ENCODE measurements around the gene CCDC18.
"Not testable (repeated sequence)": the region's sequence is repeated elsewhere in the genome, so short reads cannot be mapped to it uniquely, and the experiment has no call there.

Gene CCDC18

DNA sequence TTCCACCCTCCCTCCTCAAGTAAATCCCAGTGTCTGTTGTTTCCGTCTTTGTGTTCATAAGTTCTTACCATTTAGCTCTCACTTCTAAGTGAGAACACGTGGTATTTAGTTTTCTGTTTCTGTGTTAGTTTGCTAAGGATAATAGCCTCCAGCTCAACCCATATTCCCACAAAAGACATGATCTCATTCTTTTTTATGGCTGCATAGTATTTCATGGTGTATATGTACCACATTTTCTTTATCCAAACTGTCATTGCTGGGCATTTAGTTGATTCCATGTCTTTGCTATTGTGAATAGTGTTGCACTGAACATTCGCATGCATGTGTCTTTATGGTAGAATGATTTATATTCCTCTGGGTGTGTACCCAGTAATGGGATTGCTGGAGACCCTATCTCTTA is 5.9 kb upstream of the CCDC18 start:
- not testable (repeated sequence) for DNase-seq (ENCODE audit: low read depth in 3 of 3, low spot score in 1 of 3)

DNA sequence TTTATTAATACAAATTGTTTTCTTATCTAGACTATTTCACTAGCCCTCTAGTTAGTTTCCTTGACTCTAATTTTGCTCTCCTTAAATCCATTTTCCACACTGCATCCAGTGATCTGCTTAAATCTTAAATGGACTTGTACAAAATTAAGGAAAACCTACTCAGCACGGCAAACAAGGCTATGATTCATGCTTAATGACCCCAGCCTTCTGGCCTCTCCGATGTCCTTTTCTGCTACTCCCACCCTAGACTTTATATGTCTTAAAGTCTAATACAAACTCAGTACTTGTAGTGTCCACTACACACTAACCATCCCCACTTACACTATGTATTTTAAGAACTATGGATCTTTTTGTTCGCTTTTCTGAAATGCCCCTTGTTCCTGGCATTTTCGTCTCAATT is 2.5 kb upstream of the CCDC18 start:
- no peak for DNase-seq (ENCODE audit: low read depth in 3 of 3, low spot score in 1 of 3)

DNA sequence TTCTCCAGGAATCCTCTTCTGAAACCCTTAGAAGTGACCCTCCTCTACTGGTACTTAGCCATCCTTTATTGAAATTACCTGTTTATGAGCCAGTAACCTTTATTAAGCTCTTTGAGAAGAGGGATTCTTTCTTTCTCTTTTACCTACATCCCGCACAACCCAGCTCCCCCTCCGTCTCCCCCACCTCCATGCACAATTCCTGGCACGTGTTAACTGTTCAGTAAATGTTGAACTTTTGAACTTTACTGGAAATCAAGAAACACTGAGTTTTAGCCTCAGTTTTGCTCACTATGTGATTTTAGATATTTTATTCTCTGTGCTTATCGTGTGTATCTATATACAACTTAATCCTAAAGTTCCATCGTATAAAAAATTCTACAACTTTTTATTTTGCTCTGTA is 2.1 kb upstream of the CCDC18 start:
- no peak for DNase-seq (ENCODE audit: low read depth in 3 of 3, low spot score in 1 of 3)

DNA sequence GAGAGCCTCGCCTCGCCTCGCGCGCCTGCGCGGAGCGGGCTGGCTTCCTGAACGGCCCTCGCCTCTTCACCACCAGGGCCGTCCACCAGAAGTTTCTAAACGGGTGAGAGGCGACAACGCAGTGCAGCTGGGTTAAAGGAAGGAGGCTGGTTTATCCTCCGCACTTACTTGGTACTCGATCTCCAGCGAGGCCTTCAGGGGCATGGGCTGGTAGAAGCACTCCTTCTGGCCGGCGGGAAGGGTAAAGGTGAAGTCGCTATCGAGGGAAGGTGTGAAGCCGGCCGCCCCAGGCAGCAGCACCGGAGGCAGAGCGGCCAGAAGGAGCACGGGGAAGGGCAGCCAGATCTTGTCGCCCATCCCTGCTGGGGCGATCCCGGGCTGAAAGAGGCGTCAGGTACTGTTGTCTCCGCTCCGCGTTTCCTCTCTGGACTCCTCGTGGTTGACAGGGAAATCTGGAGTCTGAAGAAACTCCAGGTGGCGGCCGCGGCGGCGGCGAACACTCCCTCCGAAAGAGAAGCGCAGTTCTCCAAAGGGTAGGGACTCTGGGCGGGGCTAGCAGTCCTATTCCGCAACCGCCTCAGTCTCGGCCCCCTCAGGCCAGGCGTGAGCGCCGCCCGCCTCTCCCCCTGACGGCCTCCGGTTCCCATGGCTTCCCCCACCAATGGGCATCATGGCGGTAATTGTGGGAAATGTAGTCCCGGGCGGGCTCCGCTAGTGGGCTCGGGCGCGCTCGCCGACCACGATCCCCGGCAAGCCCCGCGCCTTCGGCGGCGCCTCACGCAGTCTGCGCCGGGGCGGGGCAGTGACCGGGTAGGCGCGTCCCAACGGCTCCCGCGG is 420 bp upstream of the CCDC18 start, which contains the start of gene TMED5:
Gene TMED5 (minus strand): TSS at position 528 of the 837 bp plus-strand sequence. CDS start 171 bp downstream, at position 357.
- DNase-seq (ENCODE audit: low read depth in 3 of 3, low spot score in 1 of 3), result peak; percentile 80 to 88 (median 86)

DNA sequence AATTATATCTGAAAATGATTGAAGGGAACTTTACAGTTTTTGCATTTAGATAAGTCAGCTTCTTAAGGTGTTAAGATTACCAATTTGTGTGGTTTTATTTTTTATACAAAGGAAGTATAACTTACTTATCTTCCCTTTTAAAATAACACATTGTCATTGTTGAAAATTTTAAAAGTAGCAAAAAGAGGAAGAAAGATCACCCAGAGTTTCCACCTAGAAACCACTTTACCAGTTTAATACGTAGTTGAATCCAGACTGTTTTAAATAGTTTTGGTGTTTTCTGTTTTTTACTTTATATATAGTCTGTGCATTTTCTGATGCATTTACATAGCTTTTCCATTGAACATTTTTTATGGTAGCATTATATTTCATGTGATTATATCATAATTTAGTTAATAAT is 6.1 kb downstream of the CCDC18 start:
- DNase-seq (ENCODE audit: low read depth in 3 of 3, low spot score in 1 of 3), result no peak

DNA sequence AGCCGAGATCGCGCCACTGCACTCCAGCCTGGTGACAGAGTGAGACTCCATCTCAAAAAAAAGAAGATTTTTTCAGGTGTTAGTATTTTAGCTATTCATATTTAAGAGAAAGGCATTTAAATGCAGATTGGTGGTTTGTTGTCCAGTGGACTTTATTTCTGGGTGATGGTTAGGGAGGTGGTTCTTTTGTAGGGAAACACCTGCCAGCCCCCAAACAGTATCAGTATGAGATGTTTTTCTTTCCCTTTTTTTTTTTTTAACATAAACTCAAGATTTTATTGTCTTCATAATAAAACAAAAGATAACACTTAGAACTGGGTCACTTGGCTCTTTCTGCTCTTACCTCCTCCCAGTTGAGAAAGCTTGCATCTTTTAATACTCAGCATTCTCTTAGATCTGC is 9.9 kb downstream of the CCDC18 start:
- DNase-seq (ENCODE audit: low read depth in 3 of 3, low spot score in 1 of 3), result no peak

DNA sequence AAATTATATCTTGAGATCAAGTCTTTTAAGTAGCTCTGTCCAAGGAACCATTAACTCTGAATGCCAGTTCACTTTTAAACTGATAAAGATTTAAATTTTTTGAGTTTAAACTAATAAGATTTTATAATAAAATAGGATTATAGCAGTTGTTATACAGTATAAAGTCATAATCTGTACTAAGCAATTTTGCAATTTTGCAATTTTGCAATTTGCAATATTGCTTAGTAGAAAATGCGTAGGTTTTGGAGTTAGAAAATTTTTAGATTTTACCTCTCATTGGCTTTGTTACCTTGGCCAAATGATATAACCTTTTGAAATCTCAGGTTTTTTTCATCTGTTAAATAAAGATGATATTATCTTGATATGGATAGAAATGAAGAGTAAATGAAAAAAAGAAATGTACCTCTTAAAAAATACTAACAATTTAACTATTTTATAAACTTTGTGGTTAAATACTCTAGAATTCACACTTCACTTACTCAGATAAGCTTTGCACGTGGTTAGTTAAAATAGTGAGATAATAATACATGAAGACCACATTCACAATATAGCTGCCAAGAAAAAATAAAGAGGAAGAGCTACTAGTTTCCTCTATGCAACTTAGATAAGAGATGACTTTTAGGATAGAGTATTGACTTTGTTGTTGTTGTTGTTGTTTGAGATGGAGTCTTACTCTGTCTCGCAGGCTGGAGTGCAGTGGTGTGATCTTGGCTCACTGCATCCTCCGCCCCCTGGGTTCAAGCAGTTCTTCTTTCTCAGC is 13.9 kb downstream of the CCDC18 start:
- no peak for DNase-seq (ENCODE audit: low read depth in 3 of 3, low spot score in 1 of 3)

DNA sequence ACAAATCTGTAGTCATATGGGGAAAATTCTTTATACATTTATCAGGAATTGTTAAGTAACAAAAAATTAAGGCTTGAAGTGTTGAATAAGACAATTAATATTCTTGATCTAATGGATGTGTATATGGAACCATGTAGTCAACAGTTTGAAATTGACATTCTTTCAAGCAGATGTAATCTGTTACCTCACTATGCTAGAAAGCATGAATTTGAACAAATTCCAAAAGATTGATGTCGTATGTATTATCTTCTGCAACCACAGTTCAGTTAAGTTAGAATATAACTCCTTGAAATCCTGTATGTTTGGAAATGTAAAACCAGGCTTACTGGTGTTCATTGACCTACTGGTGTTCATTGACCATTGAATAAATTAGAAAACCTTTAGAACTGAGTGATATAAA is 16.1 kb downstream of the CCDC18 start:
- DNase-seq (ENCODE audit: low read depth in 3 of 3, low spot score in 1 of 3), result no peak

DNA sequence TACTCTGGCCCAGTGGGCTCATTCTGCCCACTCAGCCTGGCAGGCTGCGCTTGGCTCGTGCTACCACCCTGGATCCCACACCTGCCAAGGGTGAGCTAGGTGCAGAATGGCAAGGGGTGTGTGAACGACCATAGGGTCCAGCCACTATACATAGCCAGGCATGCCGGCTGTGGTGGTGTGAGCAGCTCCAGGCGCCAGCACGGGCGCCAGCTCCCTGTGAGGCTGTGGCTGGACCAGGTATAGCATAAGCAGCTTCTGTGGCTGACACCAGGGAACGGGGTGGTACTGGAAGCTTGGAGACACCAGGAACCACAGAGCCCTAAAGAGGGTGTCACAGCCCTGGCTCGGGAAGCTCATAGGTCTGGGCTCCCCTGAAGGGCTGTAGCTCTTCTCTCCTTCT is 18.6 kb downstream of the CCDC18 start:
- DNase-seq (ENCODE audit: low read depth in 3 of 3, low spot score in 1 of 3), result no peak

DNA sequence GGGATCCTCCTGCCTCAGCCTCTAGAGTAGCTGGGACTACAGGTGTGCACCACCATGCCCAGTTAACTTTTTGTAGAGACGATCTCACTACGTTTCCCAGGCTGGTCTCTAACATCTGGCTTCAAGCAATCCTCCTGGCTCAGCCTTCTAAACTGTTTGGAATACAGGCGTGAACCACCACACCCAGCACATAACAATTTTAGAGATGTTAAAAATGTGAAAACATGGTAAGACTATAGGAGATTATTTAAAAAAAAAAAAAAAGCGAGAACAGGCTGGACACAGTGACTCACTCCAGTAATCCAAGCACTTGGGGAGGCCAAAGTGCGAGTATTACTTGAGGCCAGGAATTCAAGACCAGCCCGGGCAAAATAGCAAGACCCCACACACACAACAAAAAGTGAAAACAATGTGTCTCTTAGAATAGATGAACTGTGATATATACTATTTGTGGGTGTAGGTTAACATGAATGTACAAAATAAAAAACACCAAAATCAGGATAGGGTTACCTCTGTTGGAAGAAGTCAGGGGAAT is 19.6 kb downstream of the CCDC18 start:
- DNase-seq (ENCODE audit: low read depth in 3 of 3, low spot score in 1 of 3), result no peak

DNA sequence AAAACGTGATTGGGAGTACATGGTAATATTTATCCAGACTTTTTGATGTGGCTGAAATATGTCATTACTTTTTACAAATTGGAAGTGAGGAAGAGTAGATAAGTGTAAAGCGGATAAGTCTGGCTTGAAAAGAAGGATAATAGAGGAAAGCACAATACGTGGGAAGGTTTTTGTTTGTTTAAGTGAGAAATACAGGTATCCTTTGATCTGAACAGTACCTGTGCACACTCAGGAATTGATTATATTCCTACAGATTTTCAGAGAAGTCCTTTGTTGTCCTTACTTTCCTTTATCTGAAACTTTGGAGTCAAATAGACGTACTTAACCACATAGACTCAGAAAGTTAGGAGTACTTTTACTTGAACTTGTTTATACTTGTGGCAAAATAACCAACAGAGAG is 20.2 kb downstream of the CCDC18 start:
- DNase-seq (ENCODE audit: low read depth in 3 of 3, low spot score in 1 of 3), result no peak

DNA sequence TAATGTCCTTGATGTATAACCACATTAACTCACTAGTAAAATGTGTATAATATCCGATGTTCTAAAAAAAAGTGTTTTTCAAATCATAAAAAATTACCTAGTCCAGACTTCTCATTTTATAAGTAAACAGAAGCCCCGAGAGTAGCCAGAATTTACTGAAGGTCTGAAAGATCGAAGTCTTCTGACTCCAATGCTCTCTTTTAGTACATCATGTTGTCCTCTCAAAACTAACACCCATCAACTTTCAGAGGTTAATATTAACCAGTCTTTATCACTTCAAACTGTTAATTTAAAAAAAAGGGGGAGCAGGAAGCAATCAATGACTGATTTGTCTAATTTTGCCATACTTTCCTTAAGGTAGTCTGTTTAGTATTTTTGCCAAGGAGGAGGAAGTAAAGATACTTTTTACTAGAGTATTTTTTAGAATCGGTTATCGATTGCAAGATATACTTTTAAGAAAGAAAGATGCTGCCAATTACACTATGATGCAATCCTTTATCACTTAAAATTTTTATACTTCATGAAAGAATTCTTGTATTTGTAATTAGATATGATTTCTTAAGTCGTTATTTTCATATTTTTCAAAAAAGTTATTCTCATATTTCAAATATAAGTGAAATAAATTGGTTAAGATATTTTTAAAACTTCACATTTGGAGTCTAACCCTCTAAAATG is 25.5 kb downstream of the CCDC18 start:
- DNase-seq (ENCODE audit: low read depth in 3 of 3, low spot score in 1 of 3), result no peak

DNA sequence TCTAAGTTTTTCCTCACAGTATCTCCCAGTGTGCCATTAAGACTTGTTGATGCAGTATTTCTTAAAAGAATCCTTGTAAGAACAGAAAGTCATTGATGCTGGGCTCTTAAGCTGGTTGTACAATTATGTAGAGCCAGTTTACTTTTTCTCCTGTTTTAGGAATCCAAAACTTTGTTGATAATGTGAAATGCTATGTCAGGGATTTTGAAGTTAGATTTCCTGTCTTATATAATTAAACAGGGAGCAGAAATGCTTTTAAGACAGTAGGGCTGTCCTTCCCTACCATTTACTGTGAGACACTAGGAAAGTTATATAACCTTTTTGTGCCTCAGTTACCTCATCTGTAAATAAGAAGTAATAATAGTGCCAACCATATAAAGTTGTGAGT is 26.0 kb downstream of the CCDC18 start:
- DNase-seq (ENCODE audit: low read depth in 3 of 3, low spot score in 1 of 3), result no peak

DNA sequence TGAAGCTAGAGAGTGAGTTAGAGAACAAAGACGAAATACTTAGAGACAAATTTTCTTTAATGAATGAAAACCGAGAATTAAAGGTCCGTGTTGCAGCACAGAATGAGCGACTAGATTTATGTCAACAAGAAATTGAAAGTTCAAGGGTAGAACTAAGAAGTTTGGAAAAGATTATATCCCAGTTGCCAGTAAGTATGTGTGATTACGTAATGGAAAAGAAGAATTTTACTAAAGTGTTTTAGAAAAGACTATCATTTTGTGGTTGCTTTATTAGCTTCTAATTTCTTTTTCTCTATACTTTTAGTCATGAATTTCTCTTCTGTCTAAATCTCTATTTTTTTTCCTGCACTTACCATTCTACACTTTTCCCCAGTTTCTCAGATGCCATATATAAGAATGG is 26.7 kb downstream of the CCDC18 start:
- DNase-seq (ENCODE audit: low read depth in 3 of 3, low spot score in 1 of 3), result no peak

DNA sequence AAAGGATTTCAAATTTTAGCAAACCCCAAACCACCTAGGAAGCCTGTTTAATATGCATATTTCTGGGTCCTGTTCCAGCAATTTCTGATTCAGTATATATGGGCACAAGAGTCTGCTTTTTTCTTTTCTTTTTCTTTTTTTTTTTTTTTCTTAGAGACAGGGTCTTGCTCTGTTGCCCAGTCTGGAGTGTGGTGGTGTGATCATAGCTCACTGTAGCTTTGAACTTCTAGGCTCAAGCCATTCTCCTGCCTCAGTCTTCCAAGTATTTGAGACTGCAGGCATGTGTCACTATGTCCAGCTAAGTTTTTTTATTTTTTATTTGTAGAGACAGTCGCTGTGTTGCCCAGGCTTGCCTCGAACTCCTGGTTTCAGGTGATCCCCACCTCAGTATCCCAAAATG is 34.8 kb downstream of the CCDC18 start:
- DNase-seq (ENCODE audit: low read depth in 3 of 3, low spot score in 1 of 3), result no peak

DNA sequence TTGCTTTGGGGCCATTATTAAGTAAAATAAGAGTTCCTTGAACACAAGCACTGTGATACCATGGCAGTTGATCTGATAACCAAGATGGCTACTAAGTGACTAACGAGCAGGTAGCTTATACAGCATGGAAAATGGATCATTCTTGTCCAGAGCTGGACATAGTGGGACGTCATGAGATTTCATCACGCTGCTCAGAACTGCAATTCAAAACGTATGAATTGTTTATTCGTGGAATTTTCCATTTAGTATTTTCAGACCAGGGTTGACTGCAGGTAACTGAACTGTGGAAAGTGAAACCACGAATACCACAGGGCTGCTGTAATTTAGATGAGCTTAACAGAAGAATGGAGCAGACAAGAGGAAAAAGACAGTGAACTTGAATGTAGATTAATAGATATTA is 38.9 kb downstream of the CCDC18 start:
- no peak for DNase-seq (ENCODE audit: low read depth in 3 of 3, low spot score in 1 of 3)

DNA sequence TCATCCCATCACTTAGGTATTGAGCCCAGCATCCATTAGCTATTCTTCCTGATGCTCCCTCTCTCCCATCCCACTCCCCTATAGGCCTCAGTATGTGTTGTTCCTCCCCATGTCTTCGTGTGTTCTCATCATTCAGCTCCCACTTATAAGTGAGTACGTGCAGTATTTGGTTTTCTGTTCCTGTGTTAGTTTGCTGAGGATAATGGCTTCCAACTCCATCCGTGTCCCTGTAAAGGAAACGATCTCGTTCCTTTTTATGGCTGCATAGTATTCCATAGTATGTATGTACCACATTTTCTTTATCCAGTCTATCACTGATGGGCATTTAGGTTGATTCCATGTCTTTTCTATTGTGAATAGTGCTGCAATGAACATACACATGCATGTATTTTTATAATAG is 40.2 kb downstream of the CCDC18 start:
- DNase-seq (ENCODE audit: low read depth in 3 of 3, low spot score in 1 of 3), result not testable (repeated sequence)

DNA sequence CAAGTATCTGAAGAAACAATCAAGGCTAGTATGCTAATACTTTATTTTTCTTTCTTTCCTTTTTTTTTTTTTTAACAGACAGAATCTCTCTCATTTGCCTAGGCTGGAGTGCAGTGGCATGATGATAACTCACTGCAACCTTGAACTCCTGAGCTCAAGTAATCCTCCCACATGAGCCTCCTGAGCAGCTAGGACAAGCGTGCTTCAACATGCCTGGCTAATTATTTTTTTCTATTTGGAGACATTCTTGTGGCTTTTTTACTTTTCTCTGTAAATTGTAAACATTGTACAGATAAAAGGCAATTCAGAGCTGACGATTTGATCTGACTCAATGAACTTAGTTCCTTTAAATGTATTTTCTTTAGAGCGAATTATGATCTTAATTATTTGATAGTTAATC is 41.4 kb downstream of the CCDC18 start:
- DNase-seq (ENCODE audit: low read depth in 3 of 3, low spot score in 1 of 3), result no peak

DNA sequence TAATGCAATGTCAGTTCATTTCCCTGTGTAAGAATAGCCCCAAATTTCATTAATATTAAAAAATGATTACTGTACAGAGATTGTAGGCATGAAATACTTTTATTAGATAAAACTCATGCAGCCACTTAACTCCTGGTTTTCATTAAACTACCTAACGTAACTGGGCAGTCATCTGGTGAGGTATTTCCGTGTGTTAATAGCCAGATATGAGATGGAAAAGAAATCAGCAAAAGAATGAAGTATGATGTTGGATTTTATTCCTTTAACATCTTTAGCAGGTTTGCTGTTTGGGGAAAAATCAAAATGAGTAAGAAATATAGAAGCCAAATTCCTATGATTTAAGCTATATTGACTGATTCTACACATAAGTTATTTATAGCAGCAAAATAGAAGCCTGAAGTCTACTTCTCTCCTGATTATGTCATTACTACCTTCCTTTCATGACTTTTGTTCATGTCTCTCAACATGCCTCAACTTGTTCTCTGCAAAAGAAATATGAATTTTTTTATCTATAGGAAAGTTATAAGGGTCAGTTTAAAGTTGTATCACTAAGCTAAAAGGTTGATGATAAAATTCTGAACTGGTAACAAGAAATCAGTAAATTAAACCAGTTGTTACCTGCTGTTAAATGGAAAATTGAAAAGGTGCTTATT is 42.6 kb downstream of the CCDC18 start:
- no peak for DNase-seq (ENCODE audit: low read depth in 3 of 3, low spot score in 1 of 3)

DNA sequence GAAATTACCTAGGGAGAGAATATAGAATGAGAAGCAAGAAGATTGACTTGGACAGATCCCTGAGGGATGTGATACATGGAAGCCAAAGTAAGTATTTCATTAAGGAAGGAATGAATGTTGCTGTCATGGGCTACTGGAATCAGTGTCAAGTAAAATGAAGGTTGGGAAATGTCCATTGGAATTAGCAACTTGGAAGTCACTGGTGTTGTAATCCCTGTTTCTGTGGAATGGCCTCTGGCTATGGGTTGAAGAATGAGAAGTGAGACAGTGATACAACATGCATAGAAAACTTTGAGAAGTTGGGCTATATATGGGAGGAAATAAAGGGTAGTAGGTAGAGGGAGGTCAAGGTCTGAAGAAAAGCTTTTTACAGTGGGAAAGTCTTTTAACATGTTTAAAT is 54.7 kb downstream of the CCDC18 start:
- DNase-seq (ENCODE audit: low read depth in 3 of 3, low spot score in 1 of 3), result no peak

DNA sequence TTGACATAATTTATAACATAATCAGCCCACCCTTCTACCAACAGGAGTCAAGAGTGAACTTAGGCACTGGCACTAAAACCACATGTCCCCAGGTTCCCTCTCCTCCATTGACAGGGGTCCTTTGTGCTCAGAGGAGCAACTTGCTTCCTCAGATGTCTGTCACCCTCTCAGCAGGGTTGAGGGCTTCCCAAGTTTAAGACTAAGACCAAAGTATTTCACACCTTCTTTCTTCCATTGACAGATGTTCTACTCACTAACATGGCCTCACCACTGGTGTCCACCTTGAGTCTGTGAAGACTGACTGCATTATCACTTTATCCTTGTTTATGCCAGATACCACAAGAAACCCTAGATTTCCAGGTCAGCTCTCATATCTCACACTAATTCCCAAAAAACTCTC is 56.5 kb downstream of the CCDC18 start:
- DNase-seq (ENCODE audit: low read depth in 3 of 3, low spot score in 1 of 3), result no peak
